Cerebellar nuclear complex (tissue), 1 donor: ENCODE results near the gene HGS.

ENCODE experiments used
- DNase-seq, 2 experiments: peaks; one replicate each; lab custom pipeline; 2025; lab: John Stamatoyannopoulos, UW

The HGS gene

GRCh38 chr17:81741594-81742452, 58.0 kb downstream of the HGS start:
- no peak for DNase-seq
